Endothelial cell of umbilical vein (primary cell): ENCODE data around the gene PRKAG2.

Source experiments
- CTCF ChIP-seq, 2 donors: IDR thresholded peaks; 1 replicate in 1 of 2; 2 replicates in 1 of 2; pipeline ENCODE4 v1.5.1; 2011; ENCODE audit warnings: low read length in 2 of 2, mild to moderate bottlenecking in 2 of 2, moderate library complexity in 2 of 2, control low read depth in 1 of 2, inconsistent platforms in 1 of 2, low read depth in 1 of 2; ENCODE audit not compliant: insufficient read depth in 1 of 2; ENCODE audit errors: extremely low read depth in 1 of 2
- EZH2 ChIP-seq: IDR thresholded peaks from 2 replicates; pipeline ENCODE4 v1.6.1; 2012; ENCODE audit warnings: borderline replicate concordance, low read depth, mild to moderate bottlenecking, moderate library complexity, low read length, inconsistent platforms; ENCODE audit not compliant: severe bottlenecking
- GATA2 ChIP-seq: IDR thresholded peaks from 2 replicates; pipeline ENCODE4 v1.7.0; 2011; ENCODE audit warnings: low read depth, mild to moderate bottlenecking, moderate library complexity, mixed read lengths, low read length; ENCODE audit not compliant: insufficient read length, insufficient read depth
- JUN ChIP-seq: IDR thresholded peaks from 2 replicates; pipeline ENCODE4 v1.6.1; 2011; ENCODE audit warnings: borderline replicate concordance, low read depth; ENCODE audit not compliant: insufficient read length, insufficient read depth
- MAX ChIP-seq: IDR thresholded peaks from 2 replicates; pipeline ENCODE4 v1.6.1; 2011; ENCODE audit not compliant: insufficient read depth, insufficient read length
- POLR2A ChIP-seq: IDR thresholded peaks from 2 replicates; pipeline ENCODE4 v1.6.1; 2012; ENCODE audit warnings: low read depth, mild to moderate bottlenecking, control low read depth, low read length
- POLR2AphosphoS5 ChIP-seq: IDR thresholded peaks from 2 replicates; pipeline ENCODE4 v1.6.1; 2012; ENCODE audit warnings: low read depth, mild to moderate bottlenecking, control low read depth, low read length, moderate library complexity; ENCODE audit not compliant: insufficient read depth

- no peak for TF ChIP-seq POLR2A
- no peak for TF ChIP-seq CTCF (IDR thresholded peaks at IDR 0.05; ENCODE audit: extremely low read depth in 1 of 2, insufficient read depth in 1 of 2, low read depth in 1 of 2, low read length in 2 of 2)
- no peak for TF ChIP-seq EZH2
- TF ChIP-seq POLR2AphosphoS5, result no peak
- no peak for TF ChIP-seq JUN
- TF ChIP-seq MAX, result no peak
- no peak for TF ChIP-seq GATA2
Measured at GRCh38 chr7:151721694-151722093, 155.2 kb downstream of the PRKAG2 start.
